Endodermal cell (in vitro differentiated cells): Measurements from ENCODE around the gene NUBPL. TPM values are rescaled to one million over a fixed set of nuclear protein-coding genes. Genes with fewer than 3 reads are reported as not detected.
A peak's percentile ranks its signal among the peaks of the same experiment; 100 is the strongest.
"Not testable (repeated sequence)": the region's sequence is repeated elsewhere in the genome, so short reads cannot be mapped to it uniquely, and the experiment has no call there.

Experiments
- DNase-seq: peaks from one replicate; pipeline ENCODE4 v3.0.0-alpha.2; 2017
- H3K27ac ChIP-seq: 2 replicates; pipeline ENCODE4 v1.5.1; 2013; ENCODE audit warnings: mild to moderate bottlenecking, low read depth, low read length, moderate library complexity
- H3K27me3 ChIP-seq: 2 replicates; pipeline ENCODE4 v1.6.1; 2013; ENCODE audit warnings: mild to moderate bottlenecking, low read length, moderate library complexity; ENCODE audit not compliant: insufficient read depth, control insufficient read depth, poor library complexity, severe bottlenecking
- H3K36me3 ChIP-seq: 2 replicates; pipeline ENCODE4 v1.7.0; 2013; ENCODE audit warnings: mild to moderate bottlenecking, low read length, moderate library complexity; ENCODE audit not compliant: control insufficient read depth, insufficient read depth
- H3K4me1 ChIP-seq: one replicate; pipeline ENCODE4 v1.7.0; 2013; ENCODE audit warnings: low read length; ENCODE audit not compliant: control insufficient read depth, insufficient read depth
- H3K4me3 ChIP-seq: 2 replicates; pipeline ENCODE4 v1.5.1; 2013; ENCODE audit warnings: mild to moderate bottlenecking, low read length, moderate library complexity
- H3K9ac ChIP-seq: 2 replicates; pipeline ENCODE4 v1.6.1; 2013; ENCODE audit warnings: mild to moderate bottlenecking, low read length, moderate library complexity; ENCODE audit not compliant: poor library complexity, severe bottlenecking; ENCODE audit errors: extremely low read depth
- H3K9me3 ChIP-seq: 2 replicates; pipeline ENCODE4 v1.6.1; 2013; ENCODE audit warnings: mild to moderate bottlenecking, low read length, moderate library complexity; ENCODE audit not compliant: control insufficient read depth
- H3K27ac Mint-ChIP-seq: 2 replicates; pipeline ENCODE4 v1.8.0; 2020; ENCODE audit warnings: mixed read lengths
- H3K27me3 Mint-ChIP-seq: 2 replicates; pipeline ENCODE4 v1.8.0; 2021; ENCODE audit warnings: mild to moderate bottlenecking, mixed read lengths; ENCODE audit not compliant: insufficient read depth
- H3K36me3 Mint-ChIP-seq: 2 replicates; pipeline ENCODE4 v1.8.0; 2020; ENCODE audit warnings: low read depth, mixed read lengths
- H3K4me1 Mint-ChIP-seq: 2 replicates; pipeline ENCODE4 v1.8.0; 2020; ENCODE audit warnings: mixed read lengths
- H3K4me3 Mint-ChIP-seq: 2 replicates; pipeline ENCODE4 v1.8.0; 2020; ENCODE audit warnings: mild to moderate bottlenecking, moderate library complexity, mixed read lengths
- H3K9me3 Mint-ChIP-seq: 2 replicates; pipeline ENCODE4 v1.8.0; 2020; ENCODE audit warnings: mild to moderate bottlenecking, mixed read lengths
- WGBS, 2 experiments: methylation state at CpG; one replicate each; pipeline versions ENCODE4 v1.1.5 to v1.1.7; 2013; ENCODE audit warnings: missing lambda C conversion rate in 2 of 2, mixed read lengths in 1 of 2; ENCODE audit not compliant: insufficient coverage in 1 of 2, insufficient read length in 1 of 2; 5-methylcytosine and 5-hydroxymethylcytosine counted together
- total RNA-seq, 2 donors: library from RNA; stranded (reverse); fragmentation: NEBNext Ultra II Directional in 1 of 2; extraction: Animal tissue kit (Norgen Biotek cat#: 25700) in 1 of 2; gene quantifications; 2 replicates in 1 of 2; 3 replicates in 1 of 2; pipeline ENCODE4 v1.2.1, GENCODE V29; 2021
- TF ChIP-seq, protein P1 (sequence below): fragments of 200-600 bp; sonication (generic); conservative IDR thresholded peaks from 2 replicates; pipeline ENCODE4 v1.5.0; 2021; ENCODE audit warnings: antibody characterized with exemption, mild to moderate bottlenecking

NUBPL gene
- total RNA-seq, 2 donors from 2014 or later, result 12.2 to 14.0 TPM

DNA sequence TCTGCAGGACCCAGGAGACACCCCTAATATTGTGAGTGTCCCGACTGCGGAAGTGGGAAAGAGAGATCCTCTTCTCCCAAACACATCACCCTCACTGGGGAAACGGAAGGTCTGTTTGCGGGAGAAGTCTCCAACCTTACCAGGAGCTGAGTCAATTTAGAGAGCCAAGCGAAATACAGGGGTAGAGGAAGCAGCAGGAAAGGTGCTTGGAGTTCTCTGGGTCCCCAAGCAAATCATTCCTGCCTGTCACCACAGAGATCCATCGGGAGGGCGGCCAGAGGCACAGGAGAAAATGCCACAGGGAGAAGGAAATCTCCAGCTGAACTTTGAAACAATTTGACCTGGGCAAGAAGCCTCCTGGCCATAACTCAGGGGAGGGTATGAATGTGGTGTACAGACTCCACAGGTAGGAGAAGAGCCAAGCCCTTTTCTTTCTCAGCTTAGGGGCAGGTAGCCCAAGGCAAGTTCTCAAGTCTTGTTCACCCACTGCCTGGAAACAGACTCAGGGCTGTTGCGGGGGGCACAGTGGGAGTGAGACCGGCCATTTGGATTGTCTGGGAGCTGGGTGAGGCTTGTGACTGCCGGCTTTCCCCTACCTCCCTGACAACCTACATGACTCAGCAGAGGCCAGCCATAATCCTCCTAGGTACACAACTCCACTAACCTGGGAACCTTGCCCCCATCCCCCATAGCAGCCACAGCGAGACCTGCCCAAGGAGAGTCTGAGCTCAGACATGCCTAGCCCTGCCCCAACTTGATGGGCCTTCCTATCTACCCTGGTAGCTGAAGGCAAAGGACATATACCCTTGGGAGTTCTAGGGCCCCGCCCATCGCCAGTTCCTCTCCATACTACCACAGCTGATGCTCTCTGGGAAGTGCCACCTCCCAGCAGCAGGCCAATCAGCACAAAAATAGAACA is 304.0 kb downstream of the NUBPL start:
- H3K36me3 Mint-ChIP-seq, result no peaks in the 10 kb centered on the region
- 89 to 93% methylated on average over 3 to 12 of the region's 13 CpGs for WGBS, 2 experiments
- H3K4me1 Mint-ChIP-seq, result peaks cover 4% of the 10 kb centered on the region
- TF ChIP-seq, protein P1, sequence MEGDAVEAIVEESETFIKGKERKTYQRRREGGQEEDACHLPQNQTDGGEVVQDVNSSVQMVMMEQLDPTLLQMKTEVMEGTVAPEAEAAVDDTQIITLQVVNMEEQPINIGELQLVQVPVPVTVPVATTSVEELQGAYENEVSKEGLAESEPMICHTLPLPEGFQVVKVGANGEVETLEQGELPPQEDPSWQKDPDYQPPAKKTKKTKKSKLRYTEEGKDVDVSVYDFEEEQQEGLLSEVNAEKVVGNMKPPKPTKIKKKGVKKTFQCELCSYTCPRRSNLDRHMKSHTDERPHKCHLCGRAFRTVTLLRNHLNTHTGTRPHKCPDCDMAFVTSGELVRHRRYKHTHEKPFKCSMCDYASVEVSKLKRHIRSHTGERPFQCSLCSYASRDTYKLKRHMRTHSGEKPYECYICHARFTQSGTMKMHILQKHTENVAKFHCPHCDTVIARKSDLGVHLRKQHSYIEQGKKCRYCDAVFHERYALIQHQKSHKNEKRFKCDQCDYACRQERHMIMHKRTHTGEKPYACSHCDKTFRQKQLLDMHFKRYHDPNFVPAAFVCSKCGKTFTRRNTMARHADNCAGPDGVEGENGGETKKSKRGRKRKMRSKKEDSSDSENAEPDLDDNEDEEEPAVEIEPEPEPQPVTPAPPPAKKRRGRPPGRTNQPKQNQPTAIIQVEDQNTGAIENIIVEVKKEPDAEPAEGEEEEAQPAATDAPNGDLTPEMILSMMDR, result no peak
- peaks cover 29% of the 10 kb centered on the region for H3K9me3 Mint-ChIP-seq
- no peak overlapping the region for H3K4me3 Mint-ChIP-seq
- Histone ChIP-seq H3K4me1 (no peaks in the 10 kb centered on the region), H3K36me3 (no peaks in the 10 kb centered on the region), H3K27me3 (no peaks in the 10 kb centered on the region), H3K9me3 (no peaks in the 10 kb centered on the region), H3K4me3 (no peak overlapping the region), H3K27ac (no peak overlapping the region), H3K9ac (no peak overlapping the region)
- DNase-seq, result no peak
- H3K27me3 Mint-ChIP-seq, result no peaks in the 10 kb centered on the region
- H3K27ac Mint-ChIP-seq, result peak overlapping the region; percentile 45

DNA sequence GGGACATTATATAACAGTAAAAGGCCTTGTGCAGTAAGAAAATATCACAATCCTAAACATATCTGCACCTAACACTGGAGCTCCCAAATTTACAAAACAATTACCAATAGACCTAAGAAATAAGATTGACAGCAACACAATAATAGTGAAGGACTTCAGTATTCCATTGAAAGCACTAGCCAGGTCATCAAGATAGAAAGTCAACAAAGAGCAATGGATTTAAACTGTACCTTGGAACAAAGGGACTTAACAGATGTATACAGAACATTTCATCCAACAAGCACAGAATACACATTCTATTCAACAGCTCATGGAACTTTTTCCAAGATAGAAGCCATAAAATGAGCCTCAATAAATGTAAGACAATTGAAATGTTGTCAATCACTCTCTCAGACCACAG is 306.4 kb downstream of the NUBPL start:
- H3K9ac ChIP-seq, result no peak overlapping the region
- H3K27me3 ChIP-seq, result no peaks in the 10 kb centered on the region
- no peak overlapping the region for H3K4me3 Mint-ChIP-seq
- H3K4me1 ChIP-seq, result no peaks in the 10 kb centered on the region
- TF ChIP-seq, protein P1, result no peak
- H3K36me3 Mint-ChIP-seq, result no peaks in the 10 kb centered on the region
- peaks cover 3% of the 10 kb centered on the region for H3K27me3 Mint-ChIP-seq
- H3K9me3 Mint-ChIP-seq, result peaks cover 29% of the 10 kb centered on the region
- no peak overlapping the region for H3K27ac Mint-ChIP-seq
- no peaks in the 10 kb centered on the region for H3K9me3 ChIP-seq
- no peak for DNase-seq
- no peaks in the 10 kb centered on the region for H3K36me3 ChIP-seq
- no peak overlapping the region for H3K4me3 ChIP-seq
- H3K4me1 Mint-ChIP-seq, result peaks cover 4% of the 10 kb centered on the region
- H3K27ac ChIP-seq, result no peak overlapping the region

DNA sequence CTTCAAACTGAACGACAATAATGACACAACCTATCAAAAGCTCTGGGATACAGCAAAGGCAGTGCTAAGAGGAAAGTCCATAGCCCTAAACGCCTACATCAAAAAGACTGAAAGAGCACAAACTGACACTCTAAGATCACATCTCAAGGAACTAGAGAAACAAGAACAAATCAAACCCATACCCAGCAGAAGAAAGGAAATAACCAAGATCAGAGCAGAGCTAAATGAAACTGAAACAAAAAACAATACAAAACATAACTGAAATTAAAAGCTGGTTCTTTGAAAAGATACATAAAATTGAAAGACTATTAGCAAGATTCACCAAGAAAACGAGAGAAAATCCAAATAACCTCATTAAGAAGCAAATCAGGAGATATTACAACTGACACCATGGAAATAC is 306.9 kb downstream of the NUBPL start:
- not testable (repeated sequence) for H3K4me1 ChIP-seq, H3K27me3 Mint-ChIP-seq, H3K9ac ChIP-seq, H3K36me3 Mint-ChIP-seq, H3K4me3 ChIP-seq, H3K27ac Mint-ChIP-seq, H3K36me3 ChIP-seq, DNase-seq, H3K4me3 Mint-ChIP-seq, H3K27ac ChIP-seq, H3K4me1 Mint-ChIP-seq, H3K9me3 ChIP-seq, H3K27me3 ChIP-seq
- peaks cover 29% of the 10 kb centered on the region for H3K9me3 Mint-ChIP-seq
- 82 to 92% methylated on average over 2 to 3 of the region's 3 CpGs for WGBS, 2 experiments
